ENCODE measurements around the gene PSMD9.
"Not testable (repeated sequence)": the region's sequence is repeated elsewhere in the genome, so short reads cannot be mapped to it uniquely, and the experiment has no call there.

Gene PSMD9

DNA sequence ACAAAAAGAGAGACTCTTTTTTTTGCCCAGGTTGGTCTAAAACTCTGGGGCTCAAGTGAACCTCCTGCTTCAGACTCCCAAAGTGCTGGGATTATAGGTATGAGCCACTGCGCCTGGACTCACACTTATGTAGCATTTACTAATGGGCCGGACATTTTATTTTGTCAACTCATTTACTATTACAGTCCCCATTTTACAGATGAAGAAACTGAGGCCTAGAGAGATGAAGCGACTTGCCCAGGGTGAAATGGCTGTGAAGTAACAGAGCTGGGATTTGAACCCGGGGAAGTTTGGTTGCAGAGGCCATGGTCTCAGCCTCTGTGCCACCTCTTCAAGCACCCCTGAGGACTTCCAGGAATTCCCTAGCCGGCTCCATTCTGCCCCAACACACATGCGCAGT lies 39.4 kb upstream of the PSMD9 start:
- TF ChIP-seq, protein P1, sequence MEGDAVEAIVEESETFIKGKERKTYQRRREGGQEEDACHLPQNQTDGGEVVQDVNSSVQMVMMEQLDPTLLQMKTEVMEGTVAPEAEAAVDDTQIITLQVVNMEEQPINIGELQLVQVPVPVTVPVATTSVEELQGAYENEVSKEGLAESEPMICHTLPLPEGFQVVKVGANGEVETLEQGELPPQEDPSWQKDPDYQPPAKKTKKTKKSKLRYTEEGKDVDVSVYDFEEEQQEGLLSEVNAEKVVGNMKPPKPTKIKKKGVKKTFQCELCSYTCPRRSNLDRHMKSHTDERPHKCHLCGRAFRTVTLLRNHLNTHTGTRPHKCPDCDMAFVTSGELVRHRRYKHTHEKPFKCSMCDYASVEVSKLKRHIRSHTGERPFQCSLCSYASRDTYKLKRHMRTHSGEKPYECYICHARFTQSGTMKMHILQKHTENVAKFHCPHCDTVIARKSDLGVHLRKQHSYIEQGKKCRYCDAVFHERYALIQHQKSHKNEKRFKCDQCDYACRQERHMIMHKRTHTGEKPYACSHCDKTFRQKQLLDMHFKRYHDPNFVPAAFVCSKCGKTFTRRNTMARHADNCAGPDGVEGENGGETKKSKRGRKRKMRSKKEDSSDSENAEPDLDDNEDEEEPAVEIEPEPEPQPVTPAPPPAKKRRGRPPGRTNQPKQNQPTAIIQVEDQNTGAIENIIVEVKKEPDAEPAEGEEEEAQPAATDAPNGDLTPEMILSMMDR (conservative IDR thresholded peaks at IDR 0.05; ENCODE audit: low read depth, low read length), result no peak

DNA sequence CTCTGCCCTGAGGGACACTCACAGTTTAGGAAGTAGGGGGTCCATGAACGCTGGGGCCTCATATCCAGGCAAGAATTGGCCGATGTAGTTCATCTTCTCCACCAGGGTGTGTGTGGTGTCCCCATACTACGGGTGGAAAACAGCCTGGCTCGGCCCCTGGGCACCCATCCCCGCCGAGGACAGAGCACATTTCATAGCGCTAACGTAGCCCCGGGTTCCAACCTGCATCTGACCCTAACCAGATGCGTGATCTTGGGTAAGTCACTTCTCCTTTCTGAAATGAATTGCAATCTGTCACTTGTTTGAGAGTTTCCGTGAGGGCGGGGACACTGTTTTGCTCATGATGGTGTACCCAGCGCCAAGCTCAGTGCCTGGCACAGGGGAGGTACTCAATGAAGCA lies 38.9 kb upstream of the PSMD9 start:
- no peak overlapping the region for H3K4me3 ChIP-seq (ENCODE audit: low read length)
- TF ChIP-seq, protein P1 (conservative IDR thresholded peaks at IDR 0.05; ENCODE audit: low read depth, low read length), result no peak
- DNase-seq (ENCODE audit: low read depth), result no peak

More for the DNA sequence above, 39.4 kb upstream of the PSMD9 start:
- DNase-seq (ENCODE audit: low read depth), result no peak
- H3K4me3 ChIP-seq (ENCODE audit: low read length), result no peak overlapping the region

DNA sequence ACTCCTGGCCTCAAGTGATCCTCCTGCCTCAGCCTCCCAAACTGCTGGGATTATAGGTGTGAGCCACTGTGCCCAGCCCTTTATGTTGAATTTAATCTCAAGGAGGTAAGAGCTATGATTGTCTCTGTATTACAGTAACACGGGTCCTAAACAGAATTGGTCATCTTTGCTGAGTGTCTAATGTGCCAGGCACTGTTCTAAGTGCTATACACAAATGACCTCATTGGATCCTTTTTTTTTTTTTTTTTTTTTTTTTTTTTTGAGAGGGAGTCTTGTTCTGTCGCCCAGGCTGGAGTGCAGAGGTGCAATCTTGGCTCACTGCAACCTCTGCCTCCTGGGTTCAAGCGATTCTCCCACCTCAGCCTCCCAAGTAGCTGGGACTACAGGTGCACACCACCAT lies 36.2 kb upstream of the PSMD9 start:
- not testable (repeated sequence) for H3K4me3 ChIP-seq (ENCODE audit: low read length); DNase-seq (ENCODE audit: low read depth)

DNA sequence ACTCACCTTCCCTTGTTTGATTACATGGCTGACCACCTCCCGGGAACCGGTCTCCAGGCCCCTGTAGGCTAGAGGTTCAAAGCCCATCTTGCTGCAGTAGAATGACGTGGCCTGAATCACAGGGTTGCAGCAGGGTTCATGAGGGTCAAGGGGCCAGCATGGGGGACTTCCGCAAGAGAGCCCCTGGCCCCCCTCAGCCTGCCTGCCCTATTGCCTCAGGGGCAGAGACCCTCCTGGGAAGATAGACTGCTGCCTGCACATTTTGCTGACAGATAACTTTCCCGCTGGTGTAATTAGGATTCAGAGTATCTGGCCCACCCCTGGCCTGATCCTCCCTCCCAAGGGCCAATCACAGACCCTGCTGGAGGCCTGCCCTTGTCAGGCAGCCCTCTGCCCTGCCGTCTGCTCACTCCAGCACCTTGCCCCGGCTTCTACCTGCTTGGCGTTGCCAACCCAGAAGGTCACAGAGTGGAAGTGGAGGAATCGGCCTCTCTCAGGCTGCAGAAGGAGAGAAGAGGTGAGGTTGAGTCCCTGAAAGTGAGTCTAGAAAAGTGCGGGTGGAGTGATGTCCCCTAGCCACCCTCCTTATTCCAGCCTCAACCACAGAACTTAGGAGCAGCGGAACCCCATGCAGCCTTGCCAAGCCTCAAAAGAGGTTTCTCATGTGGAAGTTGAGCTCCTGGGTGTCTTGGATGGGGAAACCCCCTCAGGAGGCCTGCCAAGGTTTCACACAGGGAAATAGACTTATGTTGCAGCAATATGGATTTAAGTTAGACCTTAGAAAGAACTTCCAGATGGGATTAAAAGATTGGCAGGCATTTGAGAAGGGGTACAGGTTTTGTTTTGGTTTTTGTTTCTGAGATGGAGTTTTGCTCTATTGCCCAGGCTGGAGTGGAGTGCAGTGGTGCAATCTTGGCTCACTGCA lies 31.0 kb upstream of the PSMD9 start:
- no peak for DNase-seq (ENCODE audit: low read depth)
- TF ChIP-seq, protein P1 (conservative IDR thresholded peaks at IDR 0.05; ENCODE audit: low read depth, low read length), result no peak
- H3K4me3 ChIP-seq (ENCODE audit: low read length), result no peak overlapping the region

- H3K4me3 ChIP-seq (ENCODE audit: low read length), result no peak overlapping the region
- TF ChIP-seq, protein P1 (conservative IDR thresholded peaks at IDR 0.05; ENCODE audit: low read depth, low read length), result no peak
- DNase-seq (ENCODE audit: low read depth), result no peak
These were observed 30.3 kb upstream of the PSMD9 start for GRCh38 chr12:121858318-121858661.

DNA sequence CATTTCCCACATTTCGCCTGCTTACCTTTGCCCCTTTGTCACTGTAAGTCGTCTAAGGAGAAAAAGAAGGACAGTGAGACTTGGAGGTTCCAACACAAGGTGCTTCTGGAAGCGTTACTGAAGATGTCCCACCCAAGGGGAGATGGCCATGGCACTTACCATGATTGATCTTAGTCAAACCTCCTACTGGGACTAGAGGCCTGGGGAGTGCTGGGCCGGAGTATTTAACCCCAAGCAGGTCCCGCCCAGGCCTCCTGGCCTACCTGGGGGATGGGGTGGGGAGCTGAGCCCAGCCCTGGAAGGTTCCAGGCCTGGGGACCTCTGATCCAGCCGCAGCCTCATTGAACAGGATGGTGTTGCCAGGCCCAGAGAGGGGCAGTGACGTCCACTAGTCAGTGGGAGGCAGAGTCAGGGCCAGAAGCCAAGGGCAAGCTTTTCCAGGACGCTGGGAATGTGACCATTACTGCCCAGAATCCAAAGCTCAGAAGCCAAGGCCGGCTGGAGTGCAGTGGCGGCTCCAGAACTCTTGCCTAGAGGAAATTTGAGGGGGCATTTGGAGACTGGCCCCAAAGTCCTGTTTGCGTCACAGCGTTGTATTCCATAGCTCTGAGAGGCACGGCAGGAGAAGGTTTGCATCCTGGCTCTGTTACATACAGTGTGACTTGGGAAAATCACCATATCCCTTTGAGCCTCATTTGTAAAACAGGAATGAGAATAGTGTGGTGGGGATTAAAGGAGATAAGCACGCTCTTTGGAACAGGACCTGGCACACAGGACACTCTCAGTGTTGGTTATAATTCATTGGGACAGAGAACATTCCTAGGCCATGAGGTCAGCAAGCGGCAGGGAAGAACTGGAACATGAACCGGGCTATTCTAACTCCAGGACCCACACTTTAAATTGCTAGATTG lies 29.7 kb upstream of the PSMD9 start, which contains the start of gene HPD:
TSS of gene HPD (minus strand) at position 198 of the 911 bp plus-strand sequence. CDS start at position 162, 36 bp downstream.
- TF ChIP-seq, protein P1 (conservative IDR thresholded peaks at IDR 0.05; ENCODE audit: low read depth, low read length), result peak; percentile 6
- DNase-seq (ENCODE audit: low read depth), result peak; percentile 90
- H3K4me3 ChIP-seq (ENCODE audit: low read length), result no peak within 1 kb of the TSS

GRCh38 chr12:121860257-121860656 lies 28.3 kb upstream of the PSMD9 start:
- TF ChIP-seq, protein P1 (conservative IDR thresholded peaks at IDR 0.05; ENCODE audit: low read depth, low read length), result no peak
- H3K4me3 ChIP-seq (ENCODE audit: low read length), result no peak overlapping the region
- DNase-seq (ENCODE audit: low read depth), result no peak

DNA sequence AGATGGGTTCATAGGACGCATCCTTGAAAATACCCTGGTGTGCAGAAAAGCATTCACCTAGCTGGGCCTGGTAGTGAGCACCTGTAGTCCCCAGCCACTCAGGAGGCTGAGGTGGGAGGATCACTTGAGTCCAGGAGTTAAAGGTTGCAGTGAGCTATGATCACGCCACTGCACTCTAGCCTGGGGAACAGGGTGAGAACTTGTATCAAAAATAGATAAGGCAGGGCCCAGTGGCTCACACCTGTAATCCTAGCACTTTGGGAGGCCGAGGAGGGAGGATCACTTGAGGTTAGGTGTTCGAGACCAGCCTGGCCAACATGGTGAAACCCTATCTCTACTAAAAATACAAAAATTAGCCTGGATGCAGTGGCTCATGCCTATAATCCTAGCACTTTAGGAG lies 27.9 kb upstream of the PSMD9 start:
- not testable (repeated sequence) for DNase-seq (ENCODE audit: low read depth); H3K4me3 ChIP-seq (ENCODE audit: low read length)

All from retinal pigment epithelial cell (primary cell).